GM18519 (cell line): ENCODE measurements around the gene CDCP2.
"Not testable (repeated sequence)": the region's sequence is repeated elsewhere in the genome, so short reads cannot be mapped to it uniquely, and the experiment has no call there.

Source experiments
- ATAC-seq: cut with Tn5 transposase; IDR thresholded peaks from one replicate; pipeline ENCODE4 v1.9.1; 2021; ENCODE audit warnings: mild to moderate bottlenecking, moderate library complexity; ENCODE audit not compliant: unreplicated experiment, low FRiP score

CDCP2 gene

DNA sequence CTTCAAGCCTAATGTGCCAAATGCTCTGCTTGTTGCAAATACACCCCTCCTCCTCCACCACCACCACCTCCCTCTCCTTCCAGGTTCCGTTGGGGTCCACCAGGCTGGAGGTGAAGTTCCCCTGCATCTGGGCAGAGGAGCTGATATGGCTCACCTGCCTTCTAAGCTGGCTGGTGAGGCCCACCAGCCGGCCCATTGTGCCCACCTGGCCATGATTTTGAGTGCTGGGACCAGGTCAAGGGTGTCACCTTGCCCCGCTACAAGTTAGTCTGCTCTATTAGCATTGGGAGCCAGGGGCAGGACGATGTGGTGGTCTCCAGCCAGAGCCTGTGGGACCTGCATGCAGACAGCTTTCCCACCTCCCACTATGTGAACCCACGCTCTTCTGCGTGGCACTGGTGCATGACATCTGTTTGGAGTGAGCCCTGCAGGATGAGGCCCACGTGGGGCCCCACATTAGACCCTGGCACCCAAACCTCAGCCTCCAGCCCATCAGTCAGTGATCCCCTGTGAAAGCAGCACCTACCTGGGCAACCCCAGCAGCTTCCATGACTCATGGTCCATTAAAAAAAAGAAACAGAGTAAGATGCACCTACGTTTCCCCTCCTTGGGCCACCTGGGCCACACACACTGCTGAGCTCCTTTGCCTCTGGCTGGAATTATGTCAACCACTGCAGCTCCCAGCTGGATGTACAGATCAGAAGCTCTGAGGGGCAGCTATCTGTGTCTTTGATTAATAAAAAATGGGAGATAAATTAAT, 15.6 kb upstream of the CDCP2 start:
- no peak for ATAC-seq

GRCh38 chr1:54167422-54168139, 14.8 kb upstream of the CDCP2 start:
- ATAC-seq: no peak

DNA sequence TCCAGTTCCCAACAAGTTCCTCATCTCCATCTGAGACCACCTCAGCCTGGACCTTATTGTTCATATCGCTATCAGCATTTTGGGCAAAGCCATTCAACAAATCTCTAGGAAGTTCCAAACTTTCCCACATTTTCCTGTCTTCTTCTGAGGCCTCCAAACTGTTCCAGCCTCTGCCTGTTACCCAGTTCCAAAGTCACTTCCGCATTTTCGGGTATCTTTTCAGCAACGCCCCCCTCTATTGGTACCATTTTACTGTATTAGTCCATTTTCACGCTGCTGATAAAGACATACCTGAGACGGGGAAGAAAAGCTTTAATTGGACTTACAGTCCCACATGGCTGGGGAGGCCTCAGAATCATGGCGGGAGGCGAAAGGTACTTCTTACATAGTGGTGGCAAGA, 13.6 kb upstream of the CDCP2 start:
- not testable (repeated sequence) for ATAC-seq

GRCh38 chr1:54165146-54165545, 12.3 kb upstream of the CDCP2 start:
- ATAC-seq: no peak

DNA sequence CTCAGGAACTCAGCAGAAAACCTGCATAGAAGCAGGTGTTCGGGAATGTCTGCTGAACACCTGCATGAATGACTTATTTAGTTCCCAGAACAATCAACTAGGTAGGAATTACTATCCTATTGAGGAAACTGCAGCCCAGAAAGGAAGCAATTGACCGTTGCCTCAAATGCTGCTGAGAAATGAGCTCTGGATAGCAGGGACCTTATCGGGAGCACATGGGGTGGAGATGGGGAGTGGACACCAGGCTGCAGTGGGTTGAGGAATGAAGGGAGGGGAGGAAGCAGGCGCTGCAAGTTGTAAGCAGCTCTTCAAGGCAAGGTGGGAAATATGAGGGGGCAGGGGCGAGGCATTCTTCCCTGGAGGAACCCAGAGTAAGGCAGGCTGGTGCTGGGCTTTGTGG, 10.8 kb upstream of the CDCP2 start:
- ATAC-seq: no peak

DNA sequence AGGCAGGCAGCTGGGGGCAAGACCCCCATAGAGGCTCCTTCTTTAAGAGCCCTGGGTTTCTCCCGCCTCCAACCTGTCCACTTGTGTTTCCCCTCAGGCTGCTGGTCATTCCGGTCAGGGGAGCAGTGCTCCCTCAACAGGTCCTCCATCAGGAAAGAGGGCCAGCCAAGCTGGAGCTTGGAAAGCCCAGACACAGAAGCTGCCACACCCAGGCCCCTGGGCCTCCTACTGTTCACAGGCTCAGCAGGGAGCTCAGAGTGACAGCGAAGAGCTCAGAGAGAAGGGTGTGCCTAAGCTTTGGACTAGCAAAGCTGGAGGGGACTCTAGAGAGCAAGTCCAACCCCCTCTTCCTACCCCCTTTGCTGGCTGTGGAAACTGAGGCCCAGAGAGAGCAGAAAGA, 10.3 kb upstream of the CDCP2 start:
- ATAC-seq: no peak

DNA sequence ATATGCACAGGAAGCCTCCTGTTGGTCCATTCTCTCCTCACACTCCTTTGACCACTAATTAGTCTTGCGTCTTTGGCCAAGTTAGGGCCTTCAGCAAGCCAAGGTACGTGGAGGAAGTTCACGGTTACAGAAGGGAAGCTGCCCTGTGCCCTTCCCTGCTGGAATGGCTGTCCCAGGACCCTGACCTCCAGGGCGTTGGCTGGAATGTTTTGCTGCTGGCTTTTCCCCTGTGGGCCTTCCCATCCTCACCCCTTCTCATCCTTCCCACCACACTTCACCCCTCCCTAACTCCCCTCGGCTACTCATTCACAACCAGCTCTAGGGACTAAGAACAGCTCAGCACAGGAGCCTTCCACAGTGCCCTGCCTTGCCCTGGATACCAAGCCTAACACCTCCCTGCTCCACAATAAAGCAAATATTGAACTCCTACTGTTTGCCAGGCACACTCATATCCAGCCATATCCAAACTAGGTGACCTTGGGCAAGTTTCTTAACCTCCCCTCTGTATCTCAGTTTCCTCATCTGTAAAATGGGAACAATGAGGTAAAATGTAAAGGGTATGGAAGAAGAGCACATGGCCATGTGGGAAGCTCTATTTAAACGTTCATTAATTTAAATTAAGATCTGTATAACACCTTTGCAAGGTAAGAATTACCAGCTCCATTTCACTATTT, 8.8 kb upstream of the CDCP2 start:
- no peak for ATAC-seq

GRCh38 chr1:54160351-54160750, 7.6 kb upstream of the CDCP2 start:
- no peak for ATAC-seq

DNA sequence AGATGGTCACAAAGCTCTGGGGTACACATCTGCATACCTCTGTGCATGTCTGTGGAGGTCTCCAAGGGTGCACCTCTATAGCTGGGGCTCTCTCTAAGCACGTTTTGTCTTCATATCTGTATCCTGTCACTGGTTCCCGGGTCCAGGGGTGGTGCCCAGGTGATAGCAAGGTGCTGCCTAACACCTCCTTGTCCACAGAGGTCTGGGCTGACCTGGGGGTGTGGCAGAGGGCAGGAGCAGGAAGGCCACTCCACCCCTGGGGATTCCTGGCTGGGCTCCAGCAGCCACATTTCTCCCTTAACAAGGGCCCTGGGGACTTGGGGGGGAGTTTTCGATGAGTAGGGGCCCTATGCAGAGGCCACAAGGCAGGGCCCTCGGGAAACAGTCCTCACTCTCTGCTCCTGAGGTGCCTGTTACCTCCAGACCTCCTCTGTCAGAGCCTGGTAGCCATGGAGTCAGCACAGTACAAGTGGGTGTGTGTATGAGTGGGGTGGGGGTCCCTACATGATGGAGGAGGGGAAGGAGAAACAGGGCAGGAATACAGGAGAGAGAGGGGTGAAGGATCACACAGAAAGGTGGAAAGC, 7.0 kb upstream of the CDCP2 start:
- no peak for ATAC-seq

DNA sequence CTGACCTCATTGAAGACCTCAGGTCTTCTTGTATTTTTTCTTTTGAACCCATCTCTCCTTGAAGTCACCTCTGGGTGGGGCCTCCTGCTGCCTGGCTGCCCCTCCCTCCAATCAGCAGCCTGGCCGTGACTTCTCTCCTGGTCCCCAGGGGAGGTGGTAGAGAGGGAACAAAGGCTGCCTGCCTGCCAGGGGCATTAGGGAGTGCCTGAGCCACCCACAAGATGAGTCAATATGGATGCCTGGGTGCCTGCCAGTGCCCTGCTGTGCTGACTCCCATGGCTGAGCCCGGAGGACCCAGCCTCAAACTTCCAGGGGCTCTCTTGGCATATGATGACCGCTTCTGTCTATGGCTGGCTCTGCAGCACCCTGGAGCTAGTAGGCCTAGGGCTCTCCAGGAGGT, 5.3 kb upstream of the CDCP2 start:
- ATAC-seq: no peak

- no peak for ATAC-seq
These were observed 4.6 kb upstream of the CDCP2 start for GRCh38 chr1:54157401-54157800.

DNA sequence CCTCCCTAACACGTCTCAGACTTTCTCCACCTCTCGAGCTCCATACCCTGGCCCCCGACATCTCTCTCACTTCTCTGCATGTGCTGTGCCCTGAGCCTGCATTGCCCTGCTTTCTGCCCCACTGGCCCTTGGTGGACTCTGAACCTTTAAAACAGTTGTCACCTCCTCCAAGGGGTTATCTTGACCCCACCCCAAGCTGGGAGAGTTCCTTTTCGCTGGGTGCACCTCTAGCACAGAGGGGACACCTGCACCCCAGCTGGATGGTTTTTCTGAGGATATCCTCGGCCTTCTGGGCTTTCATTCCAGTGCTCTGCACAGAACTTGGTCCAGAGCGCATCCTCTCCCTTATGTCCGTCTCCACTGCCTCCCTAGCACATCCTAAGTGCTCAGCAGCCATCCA, 4.2 kb upstream of the CDCP2 start:
- ATAC-seq: no peak

DNA sequence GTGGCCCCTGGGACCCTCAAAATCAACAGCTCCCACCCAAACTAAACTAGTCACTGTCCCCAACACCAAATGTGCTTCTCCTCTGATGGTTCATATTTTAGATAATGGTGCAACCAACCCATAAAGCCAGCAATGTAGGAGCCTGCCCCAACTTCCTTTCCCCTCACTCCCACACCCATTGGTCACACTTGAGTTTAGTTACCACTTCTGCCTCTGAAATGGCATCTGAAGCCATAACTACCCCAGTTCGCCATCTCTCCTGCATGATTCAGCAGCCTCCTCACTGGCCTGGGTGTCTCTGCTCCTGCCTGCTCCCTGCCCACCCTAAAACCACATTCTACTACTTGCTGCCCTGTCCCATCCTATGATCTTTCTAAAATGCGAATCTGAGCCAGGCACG, 3.4 kb upstream of the CDCP2 start:
- ATAC-seq: no peak

DNA sequence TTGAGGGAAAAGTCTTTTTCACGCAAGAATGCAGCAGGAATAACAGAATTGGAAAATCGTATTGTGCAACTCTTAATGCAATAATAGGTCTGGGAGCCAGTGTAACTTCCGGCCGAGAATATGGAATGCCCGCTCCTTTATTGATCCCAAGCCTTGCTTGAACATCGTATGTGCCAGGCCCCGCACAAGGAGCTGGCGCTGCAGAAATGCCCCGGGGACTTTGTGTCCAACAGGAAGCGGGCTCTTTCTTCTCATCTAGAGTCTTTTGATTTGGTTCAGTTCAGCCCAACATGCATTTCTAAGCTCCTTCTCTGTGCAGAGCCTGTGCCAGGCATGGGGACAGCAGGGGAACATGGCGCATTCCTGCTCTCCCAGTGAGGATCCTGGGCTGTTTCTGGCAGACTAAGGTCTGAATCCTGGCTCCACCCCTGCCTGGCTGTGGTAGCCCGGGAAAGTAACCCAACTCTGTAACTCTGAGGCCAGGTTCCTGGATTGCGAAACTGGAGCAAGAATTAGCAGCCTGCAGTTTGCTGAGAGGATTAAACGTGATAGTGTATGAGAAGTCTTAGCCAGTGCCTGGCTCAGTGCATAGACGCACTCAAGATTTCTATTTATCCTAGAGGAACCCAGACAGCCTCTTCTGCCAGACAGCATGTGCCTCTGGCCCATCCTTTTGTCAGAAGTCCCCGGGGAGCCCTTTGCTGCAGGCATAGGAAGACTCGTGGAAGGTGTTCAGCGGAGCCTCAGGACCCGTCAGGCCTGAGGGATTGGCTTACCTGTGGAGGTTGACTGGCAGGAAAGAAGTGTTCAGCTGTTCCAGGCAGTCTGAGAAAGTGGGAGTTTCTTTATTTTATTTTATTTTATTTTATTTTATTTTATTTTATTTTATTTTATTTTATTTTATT, 987 bp upstream of the CDCP2 start:
- ATAC-seq: no peak

- ATAC-seq: no peak
These were observed 1.8 kb downstream of the CDCP2 start for GRCh38 chr1:54151013-54151412.

- ATAC-seq: no peak
These were observed 3.1 kb downstream of the CDCP2 start for GRCh38 chr1:54149734-54150133.

GRCh38 chr1:54144366-54144765, 8.4 kb downstream of the CDCP2 start:
- ATAC-seq: no peak

DNA sequence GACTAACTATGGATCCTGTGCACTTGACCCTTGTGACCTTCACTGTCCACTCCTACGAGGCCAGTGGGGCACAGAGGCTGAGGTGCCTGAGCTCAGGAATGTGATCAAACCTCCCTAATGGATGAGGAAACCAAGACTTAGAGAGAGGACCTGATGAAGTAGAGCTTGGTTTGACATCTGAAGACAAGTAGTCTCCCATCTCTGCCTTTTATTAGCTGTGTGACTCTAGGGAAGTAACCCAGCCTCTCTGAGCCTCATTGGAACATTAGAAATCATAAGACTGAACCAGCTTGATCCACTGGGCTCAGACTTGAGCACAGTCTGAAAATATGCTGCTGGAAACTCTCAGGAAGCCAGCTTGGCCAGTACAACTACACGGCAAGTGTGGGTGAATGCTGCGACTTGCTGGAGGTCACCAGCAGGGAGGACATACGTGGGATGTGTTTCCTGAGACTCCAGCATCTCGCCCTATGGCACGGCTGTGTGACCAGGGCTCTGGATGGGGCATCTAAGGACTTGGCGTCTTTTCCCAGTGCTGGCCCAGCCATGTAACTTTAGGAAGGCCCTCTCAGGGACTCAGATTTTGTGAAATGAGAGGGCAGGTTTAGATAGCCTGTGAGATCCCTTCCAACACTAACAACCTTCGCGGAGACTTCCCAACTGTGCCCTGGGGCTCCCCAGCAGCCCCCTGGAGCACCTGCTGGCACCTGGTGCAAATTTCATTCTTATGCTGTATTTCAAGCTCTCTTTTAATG, 10.5 kb downstream of the CDCP2 start:
- no peak for ATAC-seq

GRCh38 chr1:54139711-54140110, 13.1 kb downstream of the CDCP2 start:
- ATAC-seq: no peak

- ATAC-seq: no peak
These were observed 13.8 kb downstream of the CDCP2 start for GRCh38 chr1:54138994-54139393.
